Measurements from ENCODE around the gene PHF21A.
"Not testable (repeated sequence)": the region's sequence is repeated elsewhere in the genome, so short reads cannot be mapped to it uniquely, and the experiment has no call there.

- not testable (repeated sequence) for TF ChIP-seq CTCF (IDR thresholded peaks at IDR 0.05; ENCODE audit: borderline replicate concordance, extremely low read depth, low read length, poor library complexity, severe bottlenecking); EZH2 (IDR thresholded peaks at IDR 0.05; ENCODE audit: borderline replicate concordance, low read depth, low read length, severe bottlenecking)
Observed at GRCh38 chr11:46116712-46117037, 4.6 kb downstream of the PHF21A start.

Measured in DND-41 (cell line).